ENCODE results near the gene SRC.

GRCh38 chr20:37386505-37387251 lies 40.7 kb downstream of the SRC start:
- TF ChIP-seq POU5F1 (IDR thresholded peaks at IDR 0.05; ENCODE audit: low read depth, low read length) (no peak), POLR2A (IDR thresholded peaks at IDR 0.05; ENCODE audit: control extremely low read depth in 1 of 2, low read depth in 2 of 2, low read length in 2 of 2) (no peak), JUND (IDR thresholded peaks at IDR 0.05; ENCODE audit: low read length) (no peak), CTCF (IDR thresholded peaks at IDR 0.05; ENCODE audit: control extremely low read depth in 1 of 3, insufficient read depth in 1 of 3, low read depth in 1 of 3, low read length in 3 of 3) (no peak), RFX5 (IDR thresholded peaks at IDR 0.05; ENCODE audit: borderline replicate concordance, low read depth, low read length) (no peak), RBBP5 (IDR thresholded peaks at IDR 0.05; ENCODE audit: borderline replicate concordance, low read depth, low read length) (no peak), GABPA (IDR thresholded peaks at IDR 0.05; ENCODE audit: borderline replicate concordance, insufficient read depth, low read length) (no peak), KDM1A (IDR thresholded peaks at IDR 0.05; ENCODE audit: borderline replicate concordance, low read length) (no peak), CEBPB (IDR thresholded peaks at IDR 0.05; ENCODE audit: low read depth, low read length) (no peak), ATF3 (IDR thresholded peaks at IDR 0.05; ENCODE audit: insufficient read depth, low read depth, low read length) (no peak), EP300 (IDR thresholded peaks at IDR 0.05; ENCODE audit: borderline replicate concordance in 1 of 2, low read depth in 2 of 2, low read length in 2 of 2) (no peak)

All from H1 (cell line).